ENCODE data around the gene LTO1. TPM values are rescaled to one million over a fixed set of nuclear protein-coding genes. Genes with fewer than 3 reads are reported as not detected.
"Not testable (repeated sequence)": the region's sequence is repeated elsewhere in the genome, so short reads cannot be mapped to it uniquely, and the experiment has no call there.

Gene LTO1
- total and polyA plus RNA-seq, 4 donors, result 11.2 to 36.6 (median 19.5) TPM

DNA sequence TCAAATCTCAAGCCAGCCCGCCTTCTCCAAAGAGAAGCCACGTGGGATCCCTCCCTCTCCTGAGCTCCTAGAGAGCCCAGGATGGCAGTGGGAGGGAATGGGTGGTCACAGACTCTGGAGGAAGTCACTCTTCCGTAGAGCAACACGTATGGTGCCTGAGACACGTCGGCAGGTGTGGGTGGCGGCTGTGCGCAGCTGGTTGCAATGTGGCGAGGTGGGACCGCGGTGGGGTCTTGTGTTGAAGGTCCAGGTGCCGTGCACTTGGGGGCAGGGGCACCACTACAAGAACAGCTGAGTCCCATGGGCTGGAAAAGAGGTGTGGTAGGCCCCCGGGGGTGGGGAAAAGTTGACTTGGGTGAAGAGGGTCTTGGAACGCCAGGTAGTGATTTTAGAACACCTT is 47.6 kb downstream of the LTO1 start:
- H3K36me3 ChIP-seq (ENCODE audit: control insufficient read depth, insufficient read depth, low read length), result no peaks in the 10 kb centered on the region
- WGBS (ENCODE audit: insufficient coverage), result 94% methylated on average over 11 of the region's 14 CpGs
- no peaks in the 10 kb centered on the region for H3K27me3 ChIP-seq (ENCODE audit: control insufficient read depth, insufficient read depth, low read length)
- H3K4me3 ChIP-seq (ENCODE audit: low read depth, low read length), result no peak overlapping the region
- H3K27ac ChIP-seq (ENCODE audit: low read depth, low read length), result no peak overlapping the region
- no peak for DNase-seq (ENCODE audit: low read depth in 4 of 6, low spot score in 6 of 6)
- no peaks in the 10 kb centered on the region for H3K9me3 ChIP-seq (ENCODE audit: control insufficient read depth, insufficient read depth, low read length)
- H3K4me1 ChIP-seq (ENCODE audit: control insufficient read depth, insufficient read depth, low read length), result no peaks in the 10 kb centered on the region

- H3K9me3 ChIP-seq (ENCODE audit: control insufficient read depth, insufficient read depth, low read length), result no peaks in the 10 kb centered on the region
- whole genome bisulfite sequencing (ENCODE audit: insufficient coverage), result 90% methylated on average over 2 of the region's 10 CpGs
- H3K4me3 ChIP-seq (ENCODE audit: low read depth, low read length), result no peak overlapping the region
- DNase-seq (ENCODE audit: low read depth in 4 of 6, low spot score in 6 of 6), result no peak
- no peak overlapping the region for H3K27ac ChIP-seq (ENCODE audit: low read depth, low read length)
- no peaks in the 10 kb centered on the region for H3K27me3 ChIP-seq (ENCODE audit: control insufficient read depth, insufficient read depth, low read length)
- H3K36me3 ChIP-seq (ENCODE audit: control insufficient read depth, insufficient read depth, low read length), result no peaks in the 10 kb centered on the region
- H3K4me1 ChIP-seq (ENCODE audit: control insufficient read depth, insufficient read depth, low read length), result no peaks in the 10 kb centered on the region
Measured at GRCh38 chr11:69625476-69625875, 49.7 kb downstream of the LTO1 start.

- no peak for DNase-seq (ENCODE audit: low read depth in 4 of 6, low spot score in 6 of 6)
- Histone ChIP-seq H3K36me3 (ENCODE audit: control insufficient read depth, insufficient read depth, low read length) (no peaks in the 10 kb centered on the region), H3K4me1 (ENCODE audit: control insufficient read depth, insufficient read depth, low read length) (no peaks in the 10 kb centered on the region), H3K9me3 (ENCODE audit: control insufficient read depth, insufficient read depth, low read length) (no peaks in the 10 kb centered on the region), H3K27me3 (ENCODE audit: control insufficient read depth, insufficient read depth, low read length) (no peaks in the 10 kb centered on the region), H3K27ac (ENCODE audit: low read depth, low read length) (no peak overlapping the region), H3K4me3 (ENCODE audit: low read depth, low read length) (no peak overlapping the region)
- no CpG with 5 or more reads among the region's 1 CpG for WGBS (ENCODE audit: insufficient coverage)
Measured at GRCh38 chr11:69624293-69624692, 50.9 kb downstream of the LTO1 start.

DNA sequence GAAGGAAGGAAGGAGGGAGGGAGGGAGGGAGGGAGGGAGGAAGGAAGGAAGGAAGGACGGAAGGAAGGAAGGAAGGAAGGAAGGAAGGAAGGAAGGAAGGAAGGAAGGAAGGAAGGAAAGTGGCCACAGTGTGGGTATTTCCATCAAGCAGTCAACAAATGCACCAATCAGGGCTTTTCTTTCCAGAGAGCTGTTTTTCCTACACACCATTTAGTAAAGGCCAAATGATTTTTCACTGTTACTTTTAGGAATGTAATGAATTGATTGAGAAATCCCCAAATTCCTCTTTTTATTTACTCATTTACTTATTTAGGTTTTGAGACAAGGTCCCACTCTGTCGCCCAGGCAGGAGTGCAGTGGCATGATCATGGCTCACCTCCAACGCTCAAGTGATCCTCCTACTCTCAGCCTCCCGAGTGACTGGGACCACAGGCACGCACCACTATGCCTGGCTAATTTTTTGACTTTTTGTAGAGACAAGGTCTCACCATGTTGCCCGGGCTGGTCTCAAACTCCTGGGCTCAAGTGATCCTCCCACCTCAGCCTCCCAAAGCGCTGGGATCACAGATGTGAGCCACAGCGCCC is 53.0 kb downstream of the LTO1 start:
- not testable (repeated sequence) for H3K27me3 ChIP-seq (ENCODE audit: control insufficient read depth, insufficient read depth, low read length); H3K4me1 ChIP-seq (ENCODE audit: control insufficient read depth, insufficient read depth, low read length); DNase-seq (ENCODE audit: low read depth in 4 of 6, low spot score in 6 of 6); H3K36me3 ChIP-seq (ENCODE audit: control insufficient read depth, insufficient read depth, low read length); H3K4me3 ChIP-seq (ENCODE audit: low read depth, low read length); H3K27ac ChIP-seq (ENCODE audit: low read depth, low read length); H3K9me3 ChIP-seq (ENCODE audit: control insufficient read depth, insufficient read depth, low read length)
- WGBS (ENCODE audit: insufficient coverage), result 82% methylated on average over 6 of the region's 8 CpGs

DNA sequence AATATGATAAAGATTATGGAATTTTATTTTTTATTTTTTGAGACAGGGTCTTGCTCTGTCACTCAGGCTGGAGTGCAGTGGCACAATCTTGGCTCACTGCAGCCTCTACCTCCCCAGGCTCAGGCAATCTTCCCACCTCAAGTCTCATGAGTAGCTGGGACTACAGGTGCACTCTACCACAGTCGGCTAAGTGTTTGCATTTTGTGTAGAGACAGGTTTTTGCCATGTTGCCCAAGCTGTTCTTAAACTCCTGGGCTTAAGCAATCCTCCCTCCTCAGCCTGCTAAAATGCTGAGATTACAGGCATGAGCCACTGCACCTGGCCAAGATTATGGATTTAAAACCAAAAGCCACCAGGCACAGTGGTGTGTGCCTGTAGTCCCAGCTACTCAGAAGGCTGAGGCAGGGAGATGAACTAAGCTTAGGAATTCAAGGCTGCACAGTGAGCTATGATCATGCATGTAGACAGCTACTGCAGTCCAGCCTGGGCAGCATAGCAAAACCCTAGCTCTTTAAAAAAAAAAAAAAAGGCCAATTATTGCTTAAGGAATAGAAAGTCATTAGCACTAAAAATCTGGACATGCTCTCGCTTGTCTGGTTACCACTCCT is 54.4 kb downstream of the LTO1 start:
- H3K36me3 ChIP-seq (ENCODE audit: control insufficient read depth, insufficient read depth, low read length), result no peaks in the 10 kb centered on the region
- no peaks in the 10 kb centered on the region for H3K9me3 ChIP-seq (ENCODE audit: control insufficient read depth, insufficient read depth, low read length)
- no peak overlapping the region for H3K4me3 ChIP-seq (ENCODE audit: low read depth, low read length)
- no CpG with 5 or more reads among the region's 2 CpGs for WGBS (ENCODE audit: insufficient coverage)
- H3K27me3 ChIP-seq (ENCODE audit: control insufficient read depth, insufficient read depth, low read length), result no peaks in the 10 kb centered on the region
- peaks cover 7% of the 10 kb centered on the region for H3K4me1 ChIP-seq (ENCODE audit: control insufficient read depth, insufficient read depth, low read length)
- peak in 1 of 6 donors; percentile 6 for DNase-seq (ENCODE audit: low read depth in 4 of 6, low spot score in 6 of 6)
- H3K27ac ChIP-seq (ENCODE audit: low read depth, low read length), result no peak overlapping the region

GRCh38 chr11:69618237-69618636 is 56.9 kb downstream of the LTO1 start:
- Histone ChIP-seq H3K27ac (ENCODE audit: low read depth, low read length) (no peak overlapping the region), H3K36me3 (ENCODE audit: control insufficient read depth, insufficient read depth, low read length) (no peaks in the 10 kb centered on the region), H3K27me3 (ENCODE audit: control insufficient read depth, insufficient read depth, low read length) (no peaks in the 10 kb centered on the region), H3K4me1 (ENCODE audit: control insufficient read depth, insufficient read depth, low read length) (peaks cover 9% of the 10 kb centered on the region), H3K4me3 (ENCODE audit: low read depth, low read length) (no peak overlapping the region), H3K9me3 (ENCODE audit: control insufficient read depth, insufficient read depth, low read length) (no peaks in the 10 kb centered on the region)
- 94% methylated on average over 8 of the region's 8 CpGs for WGBS (ENCODE audit: insufficient coverage)
- no peak for DNase-seq (ENCODE audit: low read depth in 4 of 6, low spot score in 6 of 6)

- Histone ChIP-seq H3K4me3 (ENCODE audit: low read depth, low read length) (no peak overlapping the region), H3K9me3 (ENCODE audit: control insufficient read depth, insufficient read depth, low read length) (no peaks in the 10 kb centered on the region), H3K36me3 (ENCODE audit: control insufficient read depth, insufficient read depth, low read length) (no peaks in the 10 kb centered on the region), H3K27ac (ENCODE audit: low read depth, low read length) (no peak overlapping the region), H3K4me1 (ENCODE audit: control insufficient read depth, insufficient read depth, low read length) (peaks cover 9% of the 10 kb centered on the region), H3K27me3 (ENCODE audit: control insufficient read depth, insufficient read depth, low read length) (no peaks in the 10 kb centered on the region)
- 87% methylated on average over 9 of the region's 10 CpGs for WGBS (ENCODE audit: insufficient coverage)
- no peak for DNase-seq (ENCODE audit: low read depth in 4 of 6, low spot score in 6 of 6)
Measured at GRCh38 chr11:69617682-69618081, 57.5 kb downstream of the LTO1 start.

GRCh38 chr11:69617220-69617619 is 57.9 kb downstream of the LTO1 start:
- no peaks in the 10 kb centered on the region for H3K36me3 ChIP-seq (ENCODE audit: control insufficient read depth, insufficient read depth, low read length)
- no peak overlapping the region for H3K4me3 ChIP-seq (ENCODE audit: low read depth, low read length)
- H3K27me3 ChIP-seq (ENCODE audit: control insufficient read depth, insufficient read depth, low read length), result no peaks in the 10 kb centered on the region
- H3K27ac ChIP-seq (ENCODE audit: low read depth, low read length), result no peak overlapping the region
- no peak for DNase-seq (ENCODE audit: low read depth in 4 of 6, low spot score in 6 of 6)
- H3K4me1 ChIP-seq (ENCODE audit: control insufficient read depth, insufficient read depth, low read length), result peaks cover 9% of the 10 kb centered on the region
- H3K9me3 ChIP-seq (ENCODE audit: control insufficient read depth, insufficient read depth, low read length), result no peaks in the 10 kb centered on the region
- WGBS (ENCODE audit: insufficient coverage), result 96% methylated on average over 3 of the region's 4 CpGs
